PC-3 (cell line): Measurements from ENCODE around the gene PDE9A. TPM values are rescaled to one million over a fixed set of nuclear protein-coding genes. Genes with fewer than 3 reads are reported as not detected.

Experiments used
- ATAC-seq: fragments of 200-7000 bp; cut with Tn5 transposase; 2 replicates; pipeline ENCODE4 v1.9.1; 2020; ENCODE audit warnings: mild to moderate bottlenecking, moderate library complexity
- BruUV-seq: library from RNA; stranded (reverse); fragments of 400-500 nt; replicated peaks from 2 replicates; lab custom pipeline; 2021; lab: Mats Ljungman, UMichigan
- CTCF ChIA-PET: fragments of 300-600 bp; sonication (Branson Sonifier 250); formaldehyde crosslinking; loops from one replicate; lab custom pipeline; 2022; ENCODE audit warnings: antibody characterized with exemption; lab: Charles Lee
- POLR2A ChIA-PET: fragments of 300-600 bp; sonication (Branson Sonifier 250); formaldehyde crosslinking; loops from one replicate; lab custom pipeline; 2022; ENCODE audit warnings: antibody characterized with exemption; ENCODE audit not compliant: unreplicated experiment; lab: Charles Lee
- DNase-seq: peaks from one replicate; pipeline ENCODE4 v3.0.0-alpha.2; 2015
- H2AFZ ChIP-seq: fragments of 300-600 bp; sonication (generic); 2 replicates; pipeline ENCODE4 v1.6.0; 2016; ENCODE audit warnings: antibody characterized with exemption, low read length
- H3F3A ChIP-seq: fragments of 300-600 bp; sonication (generic); one replicate; pipeline ENCODE4 v1.6.0; 2017; ENCODE audit warnings: antibody characterized with exemption, low read length, control low read depth, mild to moderate bottlenecking; ENCODE audit not compliant: unreplicated experiment
- H3K27ac ChIP-seq: fragments of 300-600 bp; sonication (generic); 2 replicates; pipeline ENCODE4 v1.5.1; 2016; ENCODE audit warnings: mild to moderate bottlenecking, low read length
- H3K27me3 ChIP-seq: fragments of 300-600 bp; sonication (generic); 2 replicates; pipeline ENCODE4 v1.6.1; 2016; ENCODE audit warnings: low read length, mixed read lengths
- H3K36me3 ChIP-seq: fragments of 300-600 bp; sonication (generic); 2 replicates; pipeline ENCODE4 v1.6.1; 2016; ENCODE audit warnings: low read depth, mixed run types, low read length, mixed read lengths
- H3K4me1 ChIP-seq: fragments of 300-600 bp; sonication (generic); 2 replicates; pipeline ENCODE4 v1.5.1; 2016; ENCODE audit warnings: low read length; ENCODE audit not compliant: insufficient read depth
- H3K4me2 ChIP-seq: fragments of 300-600 bp; sonication (generic); 2 replicates; pipeline ENCODE4 v1.6.0; 2016; ENCODE audit warnings: low read length
- H3K4me3 ChIP-seq: fragments of 300-600 bp; sonication (generic); 2 replicates; pipeline ENCODE4 v1.5.1; 2016; ENCODE audit warnings: mild to moderate bottlenecking, low read length, mixed read lengths
- H3K79me2 ChIP-seq: fragments of 300-600 bp; sonication (generic); 2 replicates; pipeline ENCODE4 v1.6.1; 2017; ENCODE audit warnings: low read length, mixed read lengths
- H3K9ac ChIP-seq: fragments of 300-600 bp; sonication (generic); 2 replicates; pipeline ENCODE4 v1.6.0; 2016; ENCODE audit warnings: mild to moderate bottlenecking, low read length
- H3K9me2 ChIP-seq: fragments of 300-600 bp; sonication (generic); replicated peaks from 2 replicates; pipeline ENCODE4 v1.6.1; 2016; ENCODE audit warnings: mixed run types, low read length, mixed read lengths
- H3K9me3 ChIP-seq: fragments of 300-600 bp; sonication (generic); 2 replicates; pipeline ENCODE4 v1.6.1; 2016; ENCODE audit warnings: low read length, mixed read lengths
- H4K20me1 ChIP-seq: fragments of 300-600 bp; sonication (generic); 2 replicates; pipeline ENCODE4 v1.6.1; 2016; ENCODE audit warnings: low read length, mixed read lengths
- CTCF ChIP-seq: fragments of 300-600 bp; sonication (generic); conservative IDR thresholded peaks from 2 replicates; pipeline ENCODE4 v1.5.1; 2017; ENCODE audit warnings: antibody characterized with exemption, low read depth, mild to moderate bottlenecking, low read length
- EZH2 ChIP-seq: fragments of 300-600 bp; sonication (generic); IDR thresholded peaks from one replicate; pipeline ENCODE4 v1.6.1; 2017; ENCODE audit warnings: antibody characterized with exemption, mild to moderate bottlenecking, low read length; ENCODE audit not compliant: unreplicated experiment
- EZH2phosphoT487 ChIP-seq: fragments of 300-600 bp; sonication (generic); IDR thresholded peaks from 2 replicates; pipeline ENCODE4 v1.6.1; 2018; ENCODE audit warnings: mild to moderate bottlenecking, antibody characterized with exemption, low read length, borderline replicate concordance
- intact Hi-C: fragments of 100-400 bp; cut with micrococcal nuclease; formaldehyde crosslinking; loops from 2 replicates; pipeline ENCODE4 v1.9.0; 2023
- total RNA-seq: library from RNA; depleted of rRNA; stranded (reverse); fragments of >200 nt; gene quantifications from 2 replicates; pipeline ENCODE4 v1.2.3, GENCODE V29; 2014

Gene PDE9A
- total RNA-seq, 1 experiment from 2014 or later: 0.33 TPM

- Histone ChIP-seq H3K9me3 (no peaks in the 10 kb centered on the region), H3K4me1 (no peaks in the 10 kb centered on the region), H3K4me3 (no peak overlapping the region), H3K9me2 (no peaks in the 10 kb centered on the region), H3K27ac (no peak overlapping the region), H3K9ac (no peak overlapping the region), H3K79me2 (no peaks in the 10 kb centered on the region), H3K4me2 (no peak overlapping the region), H4K20me1 (no peaks in the 10 kb centered on the region), H3K27me3 (no peaks in the 10 kb centered on the region), H3K36me3 (no peaks in the 10 kb centered on the region), H2AFZ (no peak overlapping the region), H3F3A (no peaks in the 10 kb centered on the region)
- no TSS peak for BruUV-seq
- DNase-seq (no peak), ATAC-seq (no peak)
- ChIA-PET CTCF (no interaction called here), POLR2A (no interaction called here)
- TF ChIP-seq EZH2 (no peak), EZH2phosphoT487 (no peak), CTCF (no peak)
- intact Hi-C loops: no loop called here
These were observed 93.9 kb downstream of the PDE9A start for GRCh38 chr21:42747276-42747701.

GRCh38 chr21:42747746-42748351 is 94.4 kb downstream of the PDE9A start:
- Histone ChIP-seq H3K4me1 (no peaks in the 10 kb centered on the region), H3K27ac (no peak overlapping the region), H3K79me2 (no peaks in the 10 kb centered on the region), H3F3A (no peaks in the 10 kb centered on the region), H3K36me3 (no peaks in the 10 kb centered on the region), H4K20me1 (no peaks in the 10 kb centered on the region), H3K9me2 (no peaks in the 10 kb centered on the region), H3K9me3 (no peaks in the 10 kb centered on the region), H3K27me3 (no peaks in the 10 kb centered on the region), H3K4me3 (no peak overlapping the region), H3K9ac (no peak overlapping the region), H2AFZ (no peak overlapping the region), H3K4me2 (no peak overlapping the region)
- intact Hi-C loops: no loop called here
- BruUV-seq: no TSS peak
- DNase-seq (no peak), ATAC-seq (no peak)
- CTCF ChIA-PET: no interaction called here
- POLR2A ChIA-PET: no interaction called here
- TF ChIP-seq EZH2phosphoT487: no peak
- TF ChIP-seq EZH2: no peak

GRCh38 chr21:42748620-42749176 is 95.3 kb downstream of the PDE9A start:
- Histone ChIP-seq H3K9ac (no peak overlapping the region), H3F3A (no peaks in the 10 kb centered on the region), H3K36me3 (no peaks in the 10 kb centered on the region), H3K4me2 (no peak overlapping the region), H4K20me1 (no peaks in the 10 kb centered on the region), H3K27me3 (no peaks in the 10 kb centered on the region), H2AFZ (no peak overlapping the region), H3K4me1 (no peaks in the 10 kb centered on the region), H3K27ac (no peak overlapping the region), H3K9me3 (no peaks in the 10 kb centered on the region), H3K79me2 (no peaks in the 10 kb centered on the region), H3K9me2 (no peaks in the 10 kb centered on the region), H3K4me3 (no peak overlapping the region)
- BruUV-seq: no TSS peak
- TF ChIP-seq EZH2phosphoT487: no peak
- TF ChIP-seq EZH2: no peak
- no peak for TF ChIP-seq CTCF
- POLR2A ChIA-PET: no interaction called here
- ATAC-seq (no peak), DNase-seq (no peak)
- intact Hi-C loops: no loop called here
- CTCF ChIA-PET: no interaction called here
